ENCODE measurements around the gene DUSP22.

DUSP22 gene

DNA sequence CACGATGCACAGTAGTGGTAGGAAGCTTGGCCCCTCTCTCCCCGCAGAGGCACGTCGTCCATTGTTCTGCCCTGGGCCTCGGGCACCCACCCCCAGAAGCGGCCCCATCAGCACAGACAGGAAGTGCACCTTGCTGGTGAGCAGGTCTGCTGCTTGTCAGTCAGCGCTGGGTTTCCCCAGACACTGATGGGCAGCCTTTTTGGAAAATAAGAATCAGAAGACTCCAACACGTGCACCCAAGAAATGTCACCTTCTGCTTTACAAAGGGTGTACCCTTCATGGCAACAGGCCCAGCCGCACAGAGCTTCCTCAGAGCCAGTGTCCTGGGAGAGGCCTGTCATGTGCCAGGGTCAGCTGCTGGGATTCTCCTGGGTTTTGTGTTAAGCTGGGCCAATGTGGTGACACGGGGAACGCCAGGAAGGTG is 64.6 kb downstream of the DUSP22 start (continued):
- no peak for TF ChIP-seq GLIS3 (CRISPR knock-in tag; IDR thresholded peaks at IDR 0.05)

DNA sequence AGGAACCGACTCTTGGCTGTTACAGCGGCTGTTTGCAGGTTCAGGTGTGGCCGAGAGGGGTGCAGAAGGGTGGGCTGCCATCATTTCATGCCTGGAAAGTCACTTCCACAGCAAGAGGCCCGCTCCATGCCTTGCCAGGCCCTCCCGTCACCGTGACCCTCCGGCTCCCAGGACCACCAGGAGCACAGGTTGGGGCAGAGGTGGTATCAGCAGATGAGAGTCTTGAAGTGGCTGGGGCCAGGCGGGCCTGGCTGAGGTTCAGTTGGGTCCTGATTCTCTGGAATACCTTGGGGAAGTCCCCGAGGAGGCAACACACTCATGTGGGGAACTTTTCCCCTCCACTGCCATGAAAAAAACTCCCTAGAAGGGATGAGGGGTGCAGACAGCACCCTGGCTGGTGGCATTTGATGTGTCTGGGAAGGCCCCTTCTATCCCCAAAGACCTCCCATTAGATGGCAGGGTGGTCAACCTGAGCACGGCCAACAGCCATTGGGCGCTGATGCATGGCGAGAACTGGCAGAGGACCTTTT is 65.0 kb downstream of the DUSP22 start:
- no peak for ATAC-seq
- TF ChIP-seq ARNTL (CRISPR knock-in tag; IDR thresholded peaks at IDR 0.05; ENCODE audit: borderline replicate concordance, low read depth) (no peak), SNAI2 (CRISPR knock-in tag; IDR thresholded peaks at IDR 0.05) (no peak), TCF4 (CRISPR knock-in tag; IDR thresholded peaks at IDR 0.05; ENCODE audit: borderline replicate concordance) (no peak), TOX (CRISPR knock-in tag; IDR thresholded peaks at IDR 0.05; ENCODE audit: borderline replicate concordance) (no peak), ZFP3 (CRISPR knock-in tag; IDR thresholded peaks at IDR 0.05) (no peak), GLIS3 (CRISPR knock-in tag; IDR thresholded peaks at IDR 0.05) (no peak), ZNF8 (CRISPR knock-in tag; IDR thresholded peaks at IDR 0.05) (no peak), RARB (CRISPR knock-in tag; IDR thresholded peaks at IDR 0.05) (no peak), ZC3H10 (CRISPR knock-in tag; IDR thresholded peaks at IDR 0.05) (no peak), ESRRG (CRISPR knock-in tag; IDR thresholded peaks at IDR 0.05) (no peak)
- TF ChIP-seq, protein P1, sequence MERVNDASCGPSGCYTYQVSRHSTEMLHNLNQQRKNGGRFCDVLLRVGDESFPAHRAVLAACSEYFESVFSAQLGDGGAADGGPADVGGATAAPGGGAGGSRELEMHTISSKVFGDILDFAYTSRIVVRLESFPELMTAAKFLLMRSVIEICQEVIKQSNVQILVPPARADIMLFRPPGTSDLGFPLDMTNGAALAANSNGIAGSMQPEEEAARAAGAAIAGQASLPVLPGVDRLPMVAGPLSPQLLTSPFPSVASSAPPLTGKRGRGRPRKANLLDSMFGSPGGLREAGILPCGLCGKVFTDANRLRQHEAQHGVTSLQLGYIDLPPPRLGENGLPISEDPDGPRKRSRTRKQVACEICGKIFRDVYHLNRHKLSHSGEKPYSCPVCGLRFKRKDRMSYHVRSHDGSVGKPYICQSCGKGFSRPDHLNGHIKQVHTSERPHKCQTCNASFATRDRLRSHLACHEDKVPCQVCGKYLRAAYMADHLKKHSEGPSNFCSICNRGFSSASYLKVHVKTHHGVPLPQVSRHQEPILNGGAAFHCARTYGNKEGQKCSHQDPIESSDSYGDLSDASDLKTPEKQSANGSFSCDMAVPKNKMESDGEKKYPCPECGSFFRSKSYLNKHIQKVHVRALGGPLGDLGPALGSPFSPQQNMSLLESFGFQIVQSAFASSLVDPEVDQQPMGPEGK (CRISPR knock-in tag; IDR thresholded peaks at IDR 0.05; ENCODE audit: borderline replicate concordance) = no peak
- TF ChIP-seq, protein P2, sequence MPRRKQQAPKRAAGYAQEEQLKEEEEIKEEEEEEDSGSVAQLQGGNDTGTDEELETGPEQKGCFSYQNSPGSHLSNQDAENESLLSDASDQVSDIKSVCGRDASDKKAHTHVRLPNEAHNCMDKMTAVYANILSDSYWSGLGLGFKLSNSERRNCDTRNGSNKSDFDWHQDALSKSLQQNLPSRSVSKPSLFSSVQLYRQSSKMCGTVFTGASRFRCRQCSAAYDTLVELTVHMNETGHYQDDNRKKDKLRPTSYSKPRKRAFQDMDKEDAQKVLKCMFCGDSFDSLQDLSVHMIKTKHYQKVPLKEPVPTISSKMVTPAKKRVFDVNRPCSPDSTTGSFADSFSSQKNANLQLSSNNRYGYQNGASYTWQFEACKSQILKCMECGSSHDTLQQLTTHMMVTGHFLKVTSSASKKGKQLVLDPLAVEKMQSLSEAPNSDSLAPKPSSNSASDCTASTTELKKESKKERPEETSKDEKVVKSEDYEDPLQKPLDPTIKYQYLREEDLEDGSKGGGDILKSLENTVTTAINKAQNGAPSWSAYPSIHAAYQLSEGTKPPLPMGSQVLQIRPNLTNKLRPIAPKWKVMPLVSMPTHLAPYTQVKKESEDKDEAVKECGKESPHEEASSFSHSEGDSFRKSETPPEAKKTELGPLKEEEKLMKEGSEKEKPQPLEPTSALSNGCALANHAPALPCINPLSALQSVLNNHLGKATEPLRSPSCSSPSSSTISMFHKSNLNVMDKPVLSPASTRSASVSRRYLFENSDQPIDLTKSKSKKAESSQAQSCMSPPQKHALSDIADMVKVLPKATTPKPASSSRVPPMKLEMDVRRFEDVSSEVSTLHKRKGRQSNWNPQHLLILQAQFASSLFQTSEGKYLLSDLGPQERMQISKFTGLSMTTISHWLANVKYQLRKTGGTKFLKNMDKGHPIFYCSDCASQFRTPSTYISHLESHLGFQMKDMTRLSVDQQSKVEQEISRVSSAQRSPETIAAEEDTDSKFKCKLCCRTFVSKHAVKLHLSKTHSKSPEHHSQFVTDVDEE (CRISPR knock-in tag; IDR thresholded peaks at IDR 0.05) = no peak

DNA sequence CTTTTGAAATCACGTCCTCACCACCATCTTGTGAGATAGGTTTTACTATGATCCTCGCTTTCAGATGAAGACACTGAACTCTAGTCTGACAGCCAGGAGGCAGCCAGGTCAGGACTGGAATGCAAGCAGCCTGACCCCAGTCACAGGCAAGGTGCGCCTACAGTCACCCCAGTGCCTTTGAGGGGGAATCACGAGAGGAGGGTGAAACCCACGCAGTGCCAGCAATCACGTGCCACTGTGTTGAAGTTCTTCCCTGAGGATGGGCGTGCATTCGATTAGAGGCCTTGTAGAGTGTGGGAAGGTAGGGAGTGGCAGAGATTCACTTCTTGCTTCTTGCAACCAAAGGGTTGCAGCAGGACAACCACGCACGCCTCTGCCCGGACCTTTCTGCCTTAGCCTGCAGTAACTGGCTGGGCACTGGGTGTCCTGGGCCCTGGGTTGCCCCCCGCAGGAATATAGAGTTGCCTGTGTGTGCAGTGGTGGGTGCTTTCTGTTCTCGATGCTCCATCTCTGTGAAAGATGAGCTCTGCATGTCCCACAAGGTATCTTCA is 65.6 kb downstream of the DUSP22 start:
- no peak for TF ChIP-seq ZNF8 (CRISPR knock-in tag; IDR thresholded peaks at IDR 0.05)
- TF ChIP-seq ZFP30 (CRISPR knock-in tag; IDR thresholded peaks at IDR 0.05) = no peak
- TF ChIP-seq, protein P3, sequence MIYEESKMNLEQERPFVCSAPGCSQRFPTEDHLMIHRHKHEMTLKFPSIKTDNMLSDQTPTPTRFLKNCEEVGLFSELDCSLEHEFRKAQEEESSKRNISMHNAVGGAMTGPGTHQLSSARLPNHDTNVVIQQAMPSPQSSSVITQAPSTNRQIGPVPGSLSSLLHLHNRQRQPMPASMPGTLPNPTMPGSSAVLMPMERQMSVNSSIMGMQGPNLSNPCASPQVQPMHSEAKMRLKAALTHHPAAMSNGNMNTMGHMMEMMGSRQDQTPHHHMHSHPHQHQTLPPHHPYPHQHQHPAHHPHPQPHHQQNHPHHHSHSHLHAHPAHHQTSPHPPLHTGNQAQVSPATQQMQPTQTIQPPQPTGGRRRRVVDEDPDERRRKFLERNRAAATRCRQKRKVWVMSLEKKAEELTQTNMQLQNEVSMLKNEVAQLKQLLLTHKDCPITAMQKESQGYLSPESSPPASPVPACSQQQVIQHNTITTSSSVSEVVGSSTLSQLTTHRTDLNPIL (CRISPR knock-in tag; IDR thresholded peaks at IDR 0.05; ENCODE audit: low read depth) = no peak
- TF ChIP-seq ISL1 (CRISPR knock-in tag; IDR thresholded peaks at IDR 0.05) = no peak
- no peak for TF ChIP-seq SNAI2 (CRISPR knock-in tag; IDR thresholded peaks at IDR 0.05)
- no peak for ATAC-seq

DNA sequence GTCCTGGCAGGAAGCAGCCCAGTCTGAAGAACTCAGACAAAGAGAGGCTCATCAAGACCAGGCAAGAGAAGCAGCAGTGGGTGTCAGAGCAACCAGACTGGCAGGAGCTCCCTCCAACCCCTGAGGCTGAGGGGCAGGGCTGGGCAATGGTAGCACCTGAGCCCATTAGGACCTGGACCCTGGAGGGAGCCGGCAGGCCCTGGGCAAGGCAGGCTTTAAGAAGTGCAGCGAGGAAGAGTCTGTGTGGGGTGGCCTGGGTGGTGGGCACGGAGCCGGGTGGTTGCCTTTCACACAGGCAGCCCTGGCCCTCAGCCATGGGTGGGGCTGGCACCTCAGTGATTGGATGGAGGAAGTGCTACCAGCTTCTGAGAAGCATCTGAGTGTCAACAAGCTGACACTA is 66.1 kb downstream of the DUSP22 start:
- TF ChIP-seq BACH2 (CRISPR knock-in tag; IDR thresholded peaks at IDR 0.05; ENCODE audit: borderline replicate concordance) = no peak
- no peak for ATAC-seq

DNA sequence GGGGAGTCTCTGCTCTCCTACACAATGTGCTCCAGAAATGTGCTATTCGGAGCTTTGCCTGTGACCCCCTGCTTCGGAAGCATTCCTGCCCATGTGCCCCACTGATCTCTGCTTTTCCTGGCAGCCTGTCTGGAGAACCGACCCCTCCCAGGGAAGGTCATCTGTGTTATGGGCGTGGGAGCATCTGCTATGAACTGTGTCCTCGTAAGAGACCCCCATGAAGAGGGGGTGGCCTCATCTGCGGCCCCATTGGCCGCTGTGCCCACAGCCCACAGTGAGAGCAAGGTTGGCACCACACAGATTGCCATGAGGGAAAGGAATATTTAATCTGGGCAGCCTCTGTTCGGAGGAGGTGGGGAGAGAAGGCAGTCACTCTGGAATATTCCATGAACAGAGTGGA is 66.6 kb downstream of the DUSP22 start:
- no peak for TF ChIP-seq OSR1 (CRISPR knock-in tag; IDR thresholded peaks at IDR 0.05)
- no peak for TF ChIP-seq ZFP3 (CRISPR knock-in tag; IDR thresholded peaks at IDR 0.05)
- no peak for TF ChIP-seq ARNTL (CRISPR knock-in tag; IDR thresholded peaks at IDR 0.05; ENCODE audit: borderline replicate concordance, low read depth)
- no peak for TF ChIP-seq ISL1 (CRISPR knock-in tag; IDR thresholded peaks at IDR 0.05)
- no peak for TF ChIP-seq TCF4 (CRISPR knock-in tag; IDR thresholded peaks at IDR 0.05; ENCODE audit: borderline replicate concordance)
- no peak for TF ChIP-seq ZNF70 (CRISPR knock-in tag; IDR thresholded peaks at IDR 0.05)
- TF ChIP-seq CSDC2 (CRISPR knock-in tag; IDR thresholded peaks at IDR 0.05) = no peak
- TF ChIP-seq, protein P4, sequence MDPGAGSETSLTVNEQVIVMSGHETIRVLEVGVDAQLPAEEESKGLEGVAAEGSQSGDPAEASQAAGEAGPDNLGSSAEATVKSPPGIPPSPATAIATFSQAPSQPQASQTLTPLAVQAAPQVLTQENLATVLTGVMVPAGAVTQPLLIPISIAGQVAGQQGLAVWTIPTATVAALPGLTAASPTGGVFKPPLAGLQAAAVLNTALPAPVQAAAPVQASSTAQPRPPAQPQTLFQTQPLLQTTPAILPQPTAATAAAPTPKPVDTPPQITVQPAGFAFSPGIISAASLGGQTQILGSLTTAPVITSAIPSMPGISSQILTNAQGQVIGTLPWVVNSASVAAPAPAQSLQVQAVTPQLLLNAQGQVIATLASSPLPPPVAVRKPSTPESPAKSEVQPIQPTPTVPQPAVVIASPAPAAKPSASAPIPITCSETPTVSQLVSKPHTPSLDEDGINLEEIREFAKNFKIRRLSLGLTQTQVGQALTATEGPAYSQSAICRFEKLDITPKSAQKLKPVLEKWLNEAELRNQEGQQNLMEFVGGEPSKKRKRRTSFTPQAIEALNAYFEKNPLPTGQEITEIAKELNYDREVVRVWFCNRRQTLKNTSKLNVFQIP (CRISPR knock-in tag; IDR thresholded peaks at IDR 0.05; ENCODE audit: borderline replicate concordance, low read depth) = no peak
- no peak for TF ChIP-seq SNAI2 (CRISPR knock-in tag; IDR thresholded peaks at IDR 0.05)
- no peak for ATAC-seq
